Measurements from ENCODE around the gene TTC14.

GRCh38 chr3:180594631-180595558, 7.1 kb upstream of the TTC14 start:
- TF ChIP-seq POLR2AphosphoS5 (IDR thresholded peaks at IDR 0.05; ENCODE audit: low read depth, low read length), result no peak
- TF ChIP-seq POU2F2 (IDR thresholded peaks at IDR 0.05; ENCODE audit: low read depth, low read length), result no peak
- TF ChIP-seq POLR2A (IDR thresholded peaks at IDR 0.05; ENCODE audit: low read depth, low read length), result no peak
- no peak for TF ChIP-seq TAF1 (IDR thresholded peaks at IDR 0.05; ENCODE audit: low read depth, low read length)
- no peak for TF ChIP-seq PAX5 (IDR thresholded peaks at IDR 0.05; ENCODE audit: insufficient read depth, low read length, severe bottlenecking)
